Small intestine (tissue), 7 donors: ENCODE results near the gene ENPP3. TPM values are rescaled to one million over a fixed set of nuclear protein-coding genes. Genes with fewer than 3 reads are reported as not detected.
A peak's percentile ranks its signal among the peaks of the same experiment; 100 is the strongest.

Experiments used
- DNase-seq, 2 donors: peaks; one replicate each; pipeline versions ENCODE4 v3.0.0 to v3.0.0-alpha.2; 2013
- FAIRE-seq: peaks from 2 replicates; lab custom pipeline; 2012; peaks lifted over from hg19 to GRCh38; lab: Jason Lieb, UNC
- H3K27ac ChIP-seq, 3 donors: one replicate each; pipeline ENCODE4 v1.5.1; 2013; ENCODE audit warnings: low read length in 2 of 3, mild to moderate bottlenecking in 2 of 3, control low read depth in 1 of 3, inconsistent platforms in 1 of 3, low read depth in 1 of 3, moderate library complexity in 1 of 3
- H3K27me3 ChIP-seq, 3 donors: one replicate each; pipeline ENCODE4 v1.6.1; 2013; ENCODE audit warnings: low read length in 3 of 3, inconsistent platforms in 1 of 3; ENCODE audit not compliant: control insufficient read depth in 3 of 3, insufficient read depth in 3 of 3
- H3K36me3 ChIP-seq, 3 donors: one replicate each; pipeline ENCODE4 v1.6.1; 2013; ENCODE audit warnings: low read length in 3 of 3, inconsistent platforms in 1 of 3, low read depth in 1 of 3, mild to moderate bottlenecking in 1 of 3, moderate library complexity in 1 of 3; ENCODE audit not compliant: control insufficient read depth in 3 of 3, insufficient read depth in 2 of 3
- H3K4me1 ChIP-seq, 3 donors: one replicate each; pipeline ENCODE4 v1.6.1; 2013; ENCODE audit warnings: low read length in 2 of 3, inconsistent platforms in 1 of 3, low read depth in 1 of 3, mild to moderate bottlenecking in 1 of 3, moderate library complexity in 1 of 3; ENCODE audit not compliant: control insufficient read depth in 3 of 3, insufficient read depth in 2 of 3
- H3K4me3 ChIP-seq, 3 donors: one replicate each; pipeline ENCODE4 v1.5.1; 2013; ENCODE audit warnings: low read length in 3 of 3, control low read depth in 1 of 3, inconsistent platforms in 1 of 3, low read depth in 1 of 3, mild to moderate bottlenecking in 1 of 3, moderate library complexity in 1 of 3
- H3K9me3 ChIP-seq, 2 donors: one replicate each; pipeline ENCODE4 v1.6.1; 2013; ENCODE audit warnings: low read depth in 1 of 2, low read length in 1 of 2; ENCODE audit not compliant: control insufficient read depth in 2 of 2, insufficient read depth in 1 of 2
- WGBS, 3 donors: extraction: QIAGEN DNeasy Blood & Tissue Kit; methylation state at CpG; one replicate each; pipeline ENCODE4 v1.1.7; 2013; 5-methylcytosine and 5-hydroxymethylcytosine counted together
- polyA plus RNA-seq, 4 donors: library from polyadenylated mRNA; stranded (reverse) in 3 of 4; unstranded in 1 of 4; fragments of 200-250 nt in 3 of 4; fragments of 120-200 nt in 1 of 4; gene quantifications; one replicate each; pipeline versions ENCODE4 v1.2.1 to v1.2.3, GENCODE V29; 2013
- donor health status: healthy with polysubstance abuse.
- donor health status: control.
- donor health status: control.
- donor health status: Bipolar disorder and iron deficiency.
- donor health status: healthy.

Gene ENPP3
- polyA plus RNA-seq, 4 donors: 0.57 to 53.0 (median 7.2) TPM

DNA sequence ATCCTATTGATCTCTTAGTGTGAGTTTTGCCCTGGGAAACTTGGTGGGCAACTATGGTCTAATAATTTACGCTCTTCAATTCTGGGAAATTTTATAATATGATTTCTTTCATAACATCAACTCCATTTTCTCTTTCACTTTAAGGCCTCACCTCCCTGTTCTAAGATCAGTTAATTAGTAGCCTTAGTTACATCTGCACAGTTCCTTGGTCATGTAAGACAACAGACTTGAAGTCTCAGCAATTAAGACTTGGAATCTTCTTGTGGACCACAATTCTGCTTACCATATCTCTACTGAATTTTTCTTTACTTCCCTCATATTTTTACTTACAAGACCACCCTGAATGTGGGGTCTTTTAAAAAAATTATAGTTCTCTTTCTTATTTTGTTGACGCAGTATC, 8.7 kb downstream of the ENPP3 start:
- H3K36me3 ChIP-seq: peaks cover 0 to 5% (median 0%) of the 10 kb centered on the region in 3 donors
- peaks cover 0 to 4% (median 4%) of the 10 kb centered on the region in 3 donors for H3K4me1 ChIP-seq
- WGBS, 3 donors: 89 to 97% (median 94%) methylated on average over 2 of the region's 2 CpGs
- H3K27me3 ChIP-seq: no peaks in the 10 kb centered on the region
- H3K4me3 ChIP-seq: no peak overlapping the region
- peak in 1 of 2 donors; percentile 24 for DNase-seq
- peaks cover 0 to 3% of the 10 kb centered on the region in 2 donors for H3K9me3 ChIP-seq
- no peak for FAIRE-seq
- H3K27ac ChIP-seq: peak overlapping the region in 1 of 3 donors; percentile 24

DNA sequence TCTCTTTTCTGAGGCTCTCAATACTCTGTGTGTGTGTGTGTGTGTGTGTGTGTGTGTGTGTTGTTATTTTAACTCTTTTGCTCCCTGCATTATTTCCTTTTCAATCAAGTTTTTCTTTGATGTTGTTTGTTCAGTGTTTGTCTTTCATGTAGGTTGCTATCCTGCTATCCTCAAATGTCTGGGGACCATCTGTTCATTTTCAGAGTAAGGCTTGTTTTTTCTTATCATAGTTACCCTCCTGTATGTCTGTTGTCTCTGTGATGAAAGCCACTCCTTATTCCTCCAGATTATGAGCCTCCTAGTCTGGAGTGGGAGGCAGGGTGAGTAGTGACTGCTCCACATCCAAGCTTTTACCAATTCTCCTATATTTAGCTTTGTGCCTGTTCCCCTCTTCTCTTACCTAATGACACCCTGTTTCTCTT, 9.2 kb downstream of the ENPP3 start:
- DNase-seq (no peak), FAIRE-seq (no peak)
- H3K9me3 ChIP-seq: peaks cover 0 to 3% of the 10 kb centered on the region in 2 donors
- no peaks in the 10 kb centered on the region for H3K27me3 ChIP-seq
- peaks cover 0 to 4% (median 3%) of the 10 kb centered on the region in 3 donors for H3K4me1 ChIP-seq
- H3K36me3 ChIP-seq: peaks cover 0 to 5% (median 0%) of the 10 kb centered on the region in 3 donors
- H3K27ac ChIP-seq: peak overlapping the region in 1 of 3 donors; percentile 24
- H3K4me3 ChIP-seq: no peak overlapping the region

DNA sequence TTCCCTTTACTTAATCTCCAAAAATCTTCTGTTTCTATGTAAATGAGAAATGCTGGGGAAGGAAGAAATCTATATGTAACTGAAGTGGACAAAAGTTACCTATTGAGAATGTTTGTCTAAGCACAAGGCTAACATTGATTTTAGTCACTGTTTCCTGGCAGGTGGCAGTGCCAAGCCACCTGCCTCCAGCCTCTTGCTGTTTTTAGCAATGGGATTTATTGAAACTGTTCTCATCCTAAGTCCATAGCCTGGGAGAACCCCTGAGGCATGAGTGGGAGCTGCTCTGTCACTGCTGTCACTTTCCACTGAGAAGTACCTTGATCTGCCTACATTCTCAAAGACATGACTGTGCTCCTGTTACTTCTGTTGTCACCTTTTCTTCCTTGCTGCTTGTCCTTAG, 14.7 kb downstream of the ENPP3 start:
- H3K27me3 ChIP-seq: no peaks in the 10 kb centered on the region
- H3K4me3 ChIP-seq: no peak overlapping the region
- FAIRE-seq (no peak), DNase-seq (peak in 1 of 2 donors; percentile 36)
- peaks cover 0 to 15% (median 0%) of the 10 kb centered on the region in 3 donors for H3K36me3 ChIP-seq
- H3K4me1 ChIP-seq: peaks cover 3 to 16% (median 4%) of the 10 kb centered on the region in 3 donors
- peak overlapping the region; percentile 6 to 59 (median 24) for H3K27ac ChIP-seq
- no peaks in the 10 kb centered on the region for H3K9me3 ChIP-seq

DNA sequence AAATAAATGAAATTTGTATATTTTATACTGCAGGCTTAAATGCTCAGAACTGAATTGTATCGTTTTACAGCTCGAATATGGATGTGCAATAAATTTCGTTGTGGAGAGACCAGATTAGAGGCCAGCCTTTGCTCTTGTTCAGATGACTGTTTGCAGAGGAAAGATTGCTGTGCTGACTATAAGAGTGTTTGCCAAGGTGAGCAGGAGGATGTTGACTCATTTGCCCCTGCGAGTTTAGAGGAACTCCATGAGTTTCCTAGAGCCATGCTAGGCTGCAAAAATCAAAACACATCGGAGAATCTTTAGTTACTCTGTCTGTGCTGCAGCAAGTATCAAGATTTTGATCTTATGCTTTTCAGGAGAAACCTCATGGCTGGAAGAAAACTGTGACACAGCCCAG, 15.4 kb downstream of the ENPP3 start:
- WGBS, 3 donors: 14 to 51% (median 33%) methylated on average over 5 of the region's 5 CpGs
- H3K27me3 ChIP-seq: no peaks in the 10 kb centered on the region
- DNase-seq: peak; percentile 84 to 87
- no peak overlapping the region for H3K4me3 ChIP-seq
- H3K9me3 ChIP-seq: no peaks in the 10 kb centered on the region
- peaks cover 0 to 15% (median 0%) of the 10 kb centered on the region in 3 donors for H3K36me3 ChIP-seq
- peaks cover 3 to 16% (median 4%) of the 10 kb centered on the region in 3 donors for H3K4me1 ChIP-seq
- H3K27ac ChIP-seq: peak overlapping the region in 1 of 3 donors; percentile 57
- no peak for FAIRE-seq

DNA sequence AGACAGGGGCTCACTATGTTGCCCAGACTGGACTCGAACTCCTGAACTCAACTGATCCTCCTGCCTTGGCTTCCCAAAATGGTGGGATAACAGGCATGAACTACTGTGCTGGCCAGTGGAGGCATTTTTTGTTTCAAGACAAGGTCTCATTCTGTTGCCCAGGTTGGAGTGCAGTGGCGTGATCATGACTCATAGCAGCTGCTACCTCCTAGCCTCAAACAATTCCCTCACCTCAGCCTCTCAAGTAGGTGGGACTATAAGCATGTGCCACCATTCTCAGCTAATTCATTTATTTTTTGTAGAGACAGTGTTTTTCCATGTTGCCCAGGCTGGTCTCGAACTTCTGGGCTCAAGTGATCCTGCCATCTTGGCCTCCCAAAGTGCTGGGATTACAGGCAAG, 17.2 kb downstream of the ENPP3 start:
- 81 to 92% (median 82%) methylated on average over 3 of the region's 3 CpGs for WGBS, 3 donors
- FAIRE-seq (no peak), DNase-seq (no peak)
- Histone ChIP-seq H3K36me3 (peaks cover 0 to 18% (median 0%) of the 10 kb centered on the region in 3 donors), H3K4me1 (peaks cover 3 to 16% (median 4%) of the 10 kb centered on the region in 3 donors), H3K4me3 (no peak overlapping the region), H3K27ac (no peak overlapping the region), H3K27me3 (no peaks in the 10 kb centered on the region), H3K9me3 (no peaks in the 10 kb centered on the region)

DNA sequence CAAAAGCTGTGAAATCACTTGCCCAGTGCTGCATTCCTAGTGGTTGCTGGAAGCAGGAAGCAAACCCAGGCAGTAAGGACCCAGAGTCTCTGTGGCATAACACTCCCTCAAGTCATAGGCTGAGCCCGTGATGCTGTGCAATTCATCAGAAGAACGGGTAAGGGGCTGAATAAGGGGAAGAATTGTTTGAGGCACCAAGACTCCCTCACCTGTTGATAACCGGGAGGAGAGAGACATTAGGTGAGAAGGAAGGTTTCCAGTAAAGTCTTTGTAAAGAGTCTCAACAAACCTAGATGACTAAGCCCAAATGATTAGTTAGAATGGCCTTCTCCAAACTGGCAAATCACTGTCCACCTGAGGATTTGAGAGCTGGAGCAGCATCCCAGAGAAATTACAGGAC, 18.3 kb downstream of the ENPP3 start:
- WGBS, 3 donors: 88 to 96% (median 90%) methylated on average over 3 of the region's 3 CpGs
- H3K27ac ChIP-seq: no peak overlapping the region
- H3K4me1 ChIP-seq: peaks cover 3 to 16% (median 4%) of the 10 kb centered on the region in 3 donors
- H3K4me3 ChIP-seq: no peak overlapping the region
- no peaks in the 10 kb centered on the region for H3K27me3 ChIP-seq
- H3K36me3 ChIP-seq: peaks cover 0 to 18% (median 0%) of the 10 kb centered on the region in 3 donors
- no peaks in the 10 kb centered on the region for H3K9me3 ChIP-seq
- DNase-seq (no peak), FAIRE-seq (no peak)

DNA sequence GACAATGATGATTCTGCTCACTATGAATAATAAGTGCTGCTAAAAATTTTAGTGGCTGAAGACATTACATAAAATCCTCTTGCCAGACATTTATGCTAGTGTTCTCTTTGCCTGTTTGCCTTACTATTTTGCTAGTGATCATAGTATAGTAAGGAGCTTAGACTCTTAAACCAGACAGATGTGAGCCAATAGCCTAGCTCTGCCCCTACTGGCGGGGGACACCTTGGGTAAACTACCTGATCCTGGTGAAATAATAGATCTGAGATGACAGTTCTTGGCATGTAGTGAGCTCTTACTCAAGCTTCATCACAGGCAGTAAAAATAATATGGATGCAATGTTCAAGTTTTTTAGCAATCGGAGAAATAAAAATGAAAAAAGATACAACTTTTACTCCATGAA, 18.8 kb downstream of the ENPP3 start:
- no peak for DNase-seq
- Histone ChIP-seq H3K4me3 (no peak overlapping the region), H3K27ac (no peak overlapping the region), H3K4me1 (peaks cover 3 to 16% (median 4%) of the 10 kb centered on the region in 3 donors), H3K36me3 (peaks cover 0 to 18% (median 0%) of the 10 kb centered on the region in 3 donors), H3K27me3 (no peaks in the 10 kb centered on the region), H3K9me3 (no peaks in the 10 kb centered on the region)
- FAIRE-seq: no peak
- 89 to 97% (median 96%) methylated on average over 2 of the region's 2 CpGs for WGBS, 3 donors

DNA sequence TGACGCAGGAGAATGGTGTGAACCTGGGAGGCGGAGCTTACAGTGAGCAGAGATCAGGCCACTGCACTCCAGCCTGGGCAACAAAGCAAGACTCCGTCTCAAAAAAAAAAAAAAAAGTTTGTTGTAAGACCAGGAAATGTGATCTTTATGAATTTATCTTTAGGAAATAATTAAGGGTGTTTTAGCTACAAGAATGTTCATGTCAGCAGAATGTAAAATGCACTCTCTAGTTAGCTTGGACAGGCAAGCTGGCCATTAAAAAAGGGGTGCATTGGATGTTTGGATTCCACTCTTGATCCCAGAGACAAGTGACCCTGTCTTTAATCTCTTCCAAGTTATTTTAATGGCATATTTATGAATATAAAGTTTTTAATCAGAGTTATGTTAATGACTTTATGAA, 19.6 kb downstream of the ENPP3 start:
- Histone ChIP-seq H3K4me3 (no peak overlapping the region), H3K4me1 (peaks cover 3 to 13% (median 4%) of the 10 kb centered on the region in 3 donors), H3K36me3 (peaks cover 0 to 18% (median 0%) of the 10 kb centered on the region in 3 donors), H3K9me3 (no peaks in the 10 kb centered on the region), H3K27me3 (no peaks in the 10 kb centered on the region), H3K27ac (no peak overlapping the region)
- DNase-seq (no peak), FAIRE-seq (no peak)
- 87 to 95% (median 92%) methylated on average over 3 of the region's 3 CpGs for WGBS, 3 donors

DNA sequence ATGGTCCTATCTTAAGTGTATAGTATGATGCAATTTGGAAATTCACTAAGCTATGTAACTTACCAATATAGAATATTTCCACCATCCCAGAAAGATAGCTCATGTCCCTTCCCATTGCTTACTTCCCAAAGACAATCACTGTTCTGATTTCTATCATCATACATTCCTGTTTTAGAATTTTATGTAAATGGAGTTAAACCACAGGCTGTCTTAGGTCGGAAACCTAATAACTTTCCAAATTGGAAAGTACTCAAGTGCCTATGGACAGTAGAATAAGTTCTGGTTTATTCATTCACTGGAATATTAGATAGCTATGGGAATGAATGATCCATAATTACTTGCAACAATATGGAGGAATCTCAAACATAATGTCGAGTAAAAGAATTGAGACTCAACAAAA, 20.1 kb downstream of the ENPP3 start:
- H3K9me3 ChIP-seq: no peaks in the 10 kb centered on the region
- H3K36me3 ChIP-seq: peaks cover 0 to 18% (median 0%) of the 10 kb centered on the region in 3 donors
- 86 to 94% (median 92%) methylated on average over 2 of the region's 2 CpGs for WGBS, 3 donors
- no peak overlapping the region for H3K4me3 ChIP-seq
- peaks cover 0 to 8% (median 3%) of the 10 kb centered on the region in 3 donors for H3K4me1 ChIP-seq
- no peak for FAIRE-seq
- no peak overlapping the region for H3K27ac ChIP-seq
- no peak for DNase-seq
- no peaks in the 10 kb centered on the region for H3K27me3 ChIP-seq
